Immature natural killer cell (primary cell): ENCODE results near the gene AKIP1. TPM values are rescaled to one million over a fixed set of nuclear protein-coding genes. Genes with fewer than 3 reads are reported as not detected.
A peak's percentile ranks its signal among the peaks of the same experiment; 100 is the strongest.
"Not testable (repeated sequence)": the region's sequence is repeated elsewhere in the genome, so short reads cannot be mapped to it uniquely, and the experiment has no call there.

ENCODE experiments used
- DNase-seq, 3 donors: peaks; one replicate each; pipeline ENCODE4 v3.0.0; 2022; ENCODE audit warnings: mixed read lengths in 1 of 3
- H3K27ac Mint-ChIP-seq, 6 donors: one replicate each; pipeline ENCODE4 v1.8.0; 2020; ENCODE audit warnings: mixed read lengths in 6 of 6, mild to moderate bottlenecking in 5 of 6, inconsistent platforms in 4 of 6, moderate library complexity in 3 of 6
- H3K27me3 Mint-ChIP-seq, 3 donors: one replicate each; pipeline ENCODE4 v1.8.0; 2020 to 2021; ENCODE audit warnings: low read depth in 3 of 3, mild to moderate bottlenecking in 3 of 3, mixed read lengths in 3 of 3, moderate library complexity in 3 of 3, inconsistent platforms in 1 of 3
- H3K36me3 Mint-ChIP-seq, 3 donors: one replicate each; pipeline ENCODE4 v1.8.0; 2020; ENCODE audit warnings: mixed read lengths in 3 of 3, inconsistent platforms in 2 of 3, mild to moderate bottlenecking in 2 of 3
- H3K4me1 Mint-ChIP-seq, 2 donors: one replicate each; pipeline ENCODE4 v1.8.0; 2020; ENCODE audit warnings: inconsistent platforms in 2 of 2, mild to moderate bottlenecking in 2 of 2, mixed read lengths in 2 of 2, moderate library complexity in 1 of 2
- H3K4me3 Mint-ChIP-seq, 5 donors: one replicate each; pipeline ENCODE4 v1.8.0; 2020; ENCODE audit warnings: mild to moderate bottlenecking in 5 of 5, mixed read lengths in 5 of 5, inconsistent platforms in 3 of 5, moderate library complexity in 3 of 5
- H3K9me3 Mint-ChIP-seq, 6 donors: one replicate each; pipeline ENCODE4 v1.8.0; 2020; ENCODE audit warnings: mild to moderate bottlenecking in 6 of 6, mixed read lengths in 6 of 6, inconsistent platforms in 4 of 6, moderate library complexity in 3 of 6
- polyA plus RNA-seq, 3 donors: library from polyadenylated mRNA; unstranded; fragments of 300-500 nt; fragmentation: Illumina TruSeq; gene quantifications; one replicate each; pipeline ENCODE4 v1.2.3, GENCODE V29; 2021

AKIP1 gene
- polyA plus RNA-seq: 10 to 100 TPM in 1 of 3 donors, 1 to 10 TPM in 2; 5.4 to 20.7 (median 7.3) TPM

GRCh38 chr11:8911029-8911823 lies at the start of gene AKIP1:
Gene AKIP1, plus strand, starts transcription at chr11:8911189. Its CDS starts 261 bp downstream, at chr11:8911450.
- Mint-ChIP-seq H3K4me3 (peak within 1 kb of the TSS; percentile 91 to 95 (median 92)), H3K27me3 (peaks cover 0 to 7% (median 2%) of the 10 kb centered on the region in 3 donors), H3K36me3 (no peaks in the 10 kb centered on the region), H3K4me1 (peaks cover 29 to 50% of the 10 kb centered on the region in 2 donors), H3K9me3 (no peaks in the 10 kb centered on the region), H3K27ac (peak within 1 kb of the TSS; percentile 57 to 89 (median 78))
- peak; percentile 72 to 82 (median 73) for DNase-seq

GRCh38 chr11:8863838-8864237 lies 47.2 kb upstream of the AKIP1 start:
- Mint-ChIP-seq H3K9me3 (peaks cover 0 to 4% (median 0%) of the 10 kb centered on the region in 6 donors), H3K27me3 (peaks cover 9 to 19% (median 9%) of the 10 kb centered on the region in 3 donors), H3K4me3 (no peak overlapping the region), H3K36me3 (peaks cover 0 to 3% (median 0%) of the 10 kb centered on the region in 3 donors), H3K27ac (no peak overlapping the region), H3K4me1 (no peaks in the 10 kb centered on the region)
- no peak for DNase-seq

GRCh38 chr11:8865304-8865703 lies 45.7 kb upstream of the AKIP1 start:
- peaks cover 0 to 3% (median 0%) of the 10 kb centered on the region in 3 donors for H3K36me3 Mint-ChIP-seq
- no peak for DNase-seq
- H3K4me3 Mint-ChIP-seq: no peak overlapping the region
- H3K9me3 Mint-ChIP-seq: peaks cover 0 to 4% (median 0%) of the 10 kb centered on the region in 6 donors
- H3K4me1 Mint-ChIP-seq: peaks cover 0 to 2% of the 10 kb centered on the region in 2 donors
- no peak overlapping the region for H3K27ac Mint-ChIP-seq
- H3K27me3 Mint-ChIP-seq: peaks cover 8 to 22% (median 9%) of the 10 kb centered on the region in 3 donors

- Mint-ChIP-seq H3K27ac (no peak overlapping the region), H3K9me3 (peaks cover 0 to 4% (median 0%) of the 10 kb centered on the region in 6 donors), H3K4me3 (no peak overlapping the region), H3K27me3 (peaks cover 11 to 24% (median 13%) of the 10 kb centered on the region in 3 donors), H3K4me1 (peaks cover 0 to 8% of the 10 kb centered on the region in 2 donors), H3K36me3 (peaks cover 0 to 3% (median 0%) of the 10 kb centered on the region in 3 donors)
- no peak for DNase-seq
Measured at GRCh38 chr11:8867035-8867434, 44.0 kb upstream of the AKIP1 start.

DNA sequence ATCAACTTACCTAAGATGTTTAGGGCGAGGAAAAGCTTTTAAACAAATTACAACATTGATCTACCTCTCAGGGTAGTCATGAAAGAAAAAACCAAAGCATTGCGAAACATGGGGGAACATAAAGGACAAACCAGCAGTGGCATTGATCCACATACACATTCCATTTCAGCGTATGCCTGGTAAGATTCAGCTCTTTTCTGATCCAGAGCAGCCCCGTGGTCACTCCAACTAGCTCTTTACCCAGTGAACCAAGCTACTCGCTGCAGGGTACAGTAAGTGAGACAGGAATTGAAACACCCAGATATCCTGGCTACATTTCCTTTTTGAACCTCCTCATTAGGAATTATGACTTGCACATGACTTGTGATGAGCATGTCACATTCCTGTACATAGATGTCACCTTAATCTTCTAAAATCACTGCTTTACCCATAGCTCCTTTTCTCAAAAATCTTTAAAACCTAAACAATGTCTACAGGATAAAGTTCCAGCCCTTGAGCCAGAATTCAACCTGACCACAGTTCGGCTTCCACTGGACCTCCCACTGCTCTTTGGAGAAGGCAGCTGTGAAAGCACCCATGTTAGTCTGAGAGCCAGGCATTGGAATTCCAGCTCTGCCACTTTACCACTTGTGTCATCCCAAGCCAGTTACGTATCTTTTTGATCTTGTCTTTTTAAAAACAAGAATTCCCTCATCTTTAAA lies 42.9 kb upstream of the AKIP1 start:
- no peak overlapping the region for H3K27ac Mint-ChIP-seq
- H3K36me3 Mint-ChIP-seq: peaks cover 0 to 3% (median 0%) of the 10 kb centered on the region in 3 donors
- H3K27me3 Mint-ChIP-seq: peaks cover 7 to 29% (median 10%) of the 10 kb centered on the region in 3 donors
- no peak overlapping the region for H3K4me3 Mint-ChIP-seq
- no peak for DNase-seq
- peaks cover 0 to 8% of the 10 kb centered on the region in 2 donors for H3K4me1 Mint-ChIP-seq
- peaks cover 0 to 4% (median 0%) of the 10 kb centered on the region in 6 donors for H3K9me3 Mint-ChIP-seq

DNA sequence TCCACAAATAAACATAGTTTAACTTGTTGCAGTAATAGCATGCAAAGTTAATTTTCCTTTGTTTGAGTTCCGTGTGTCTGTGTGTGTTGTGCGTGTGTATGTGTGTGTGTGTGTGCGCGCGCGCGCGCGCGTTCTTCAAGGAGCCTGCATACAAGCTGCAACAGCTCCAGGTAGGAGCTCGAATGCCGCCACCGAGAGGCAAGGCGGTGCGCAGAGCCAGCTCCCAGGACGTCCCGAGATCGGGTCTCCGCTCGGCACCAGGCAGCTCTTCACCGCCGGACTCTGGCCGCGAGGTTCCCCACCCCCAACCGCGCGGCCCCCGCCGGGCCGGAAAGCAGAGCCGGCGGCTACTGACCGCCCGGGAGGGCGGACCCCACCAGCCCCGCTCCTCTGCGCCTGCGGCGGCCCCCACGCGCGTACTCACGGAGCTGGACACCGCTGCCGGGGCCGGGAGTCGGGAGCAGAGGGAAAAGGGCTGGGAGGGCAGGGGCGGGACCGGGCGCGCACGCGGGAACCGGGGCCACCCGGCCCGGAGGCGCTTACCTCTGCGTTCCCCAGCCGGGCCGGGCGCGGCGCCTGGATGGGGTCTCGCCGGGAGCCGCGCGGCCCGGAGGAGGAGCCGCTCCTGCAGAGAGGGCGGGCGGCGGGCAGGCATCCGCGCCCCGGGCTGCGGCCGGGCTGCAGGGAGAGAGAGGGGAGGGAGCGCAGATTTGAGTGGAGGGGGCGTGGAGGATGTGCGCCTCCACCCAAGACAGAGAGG lies 40.4 kb upstream of the AKIP1 start:
- Mint-ChIP-seq H3K4me3 (peak overlapping the region in 4 of 5 donors; percentile 10 to 62 (median 30)), H3K27me3 (peaks cover 3 to 26% (median 9%) of the 10 kb centered on the region in 3 donors), H3K9me3 (no peaks in the 10 kb centered on the region), H3K36me3 (no peaks in the 10 kb centered on the region), H3K4me1 (peaks cover 0 to 8% of the 10 kb centered on the region in 2 donors), H3K27ac (no peak overlapping the region)
- DNase-seq: no peak

GRCh38 chr11:8871171-8871775 lies 39.7 kb upstream of the AKIP1 start:
- Mint-ChIP-seq H3K36me3 (no peaks in the 10 kb centered on the region), H3K27ac (no peak overlapping the region), H3K4me1 (peaks cover 0 to 8% of the 10 kb centered on the region in 2 donors), H3K27me3 (peaks cover 3 to 26% (median 9%) of the 10 kb centered on the region in 3 donors), H3K4me3 (peak overlapping the region in 2 of 5 donors; percentile 42 to 54), H3K9me3 (no peaks in the 10 kb centered on the region)
- no peak for DNase-seq

DNA sequence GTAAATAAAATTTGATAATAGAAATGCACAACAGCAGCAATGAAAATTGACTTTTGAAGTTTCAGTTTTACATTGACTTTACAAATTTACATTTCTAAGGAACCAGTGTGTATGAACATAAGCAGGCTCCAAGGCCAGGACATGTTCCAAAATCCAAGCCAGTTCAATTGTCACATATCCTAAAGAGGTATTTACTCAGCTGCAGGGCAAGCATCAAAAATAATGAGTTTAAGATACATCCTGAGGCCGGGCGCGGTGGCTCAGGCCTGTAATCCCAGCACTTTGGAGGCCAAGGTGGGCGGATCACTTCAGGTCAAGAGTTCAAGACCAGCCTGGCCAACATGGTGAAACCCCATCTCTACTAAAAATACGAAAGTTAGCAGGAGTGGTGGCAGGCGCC lies 39.0 kb upstream of the AKIP1 start:
- peak overlapping the region in 1 of 5 donors; percentile 20 for H3K4me3 Mint-ChIP-seq
- H3K36me3 Mint-ChIP-seq: no peaks in the 10 kb centered on the region
- peaks cover 3 to 26% (median 9%) of the 10 kb centered on the region in 3 donors for H3K27me3 Mint-ChIP-seq
- H3K4me1 Mint-ChIP-seq: peaks cover 0 to 8% of the 10 kb centered on the region in 2 donors
- no peaks in the 10 kb centered on the region for H3K9me3 Mint-ChIP-seq
- no peak overlapping the region for H3K27ac Mint-ChIP-seq
- DNase-seq: no peak

DNA sequence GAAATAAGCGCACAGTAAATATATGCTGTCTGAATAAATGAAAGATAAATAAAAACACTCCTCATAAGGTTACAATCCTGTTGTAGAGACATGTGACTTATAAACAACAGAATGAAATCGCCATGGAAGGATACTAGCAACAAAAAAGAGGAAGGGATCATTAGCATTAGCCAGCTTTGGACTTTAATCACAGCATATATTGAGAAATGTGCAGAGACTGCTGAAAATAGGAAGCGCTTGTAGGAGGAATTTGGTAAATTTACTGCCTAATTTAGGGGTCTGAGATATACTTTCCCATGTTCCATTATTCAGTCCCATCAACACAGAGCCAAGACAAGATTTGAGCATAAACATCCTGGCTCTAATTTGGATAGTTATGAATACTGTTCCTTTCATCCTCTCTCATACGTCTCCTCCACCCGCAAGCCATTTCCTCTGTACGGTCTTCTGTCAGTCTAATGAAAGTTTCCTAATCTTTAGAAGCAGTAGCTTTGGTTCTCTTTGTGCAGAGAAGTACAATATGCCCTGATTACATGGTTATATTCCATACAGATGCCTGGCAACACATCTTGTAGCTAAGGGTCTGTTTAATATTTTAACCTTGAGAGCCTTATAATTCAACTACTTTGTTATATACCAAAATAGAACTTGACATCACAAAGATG lies 37.1 kb upstream of the AKIP1 start:
- H3K9me3 Mint-ChIP-seq: no peaks in the 10 kb centered on the region
- H3K36me3 Mint-ChIP-seq: no peaks in the 10 kb centered on the region
- H3K4me3 Mint-ChIP-seq: no peak overlapping the region
- H3K27ac Mint-ChIP-seq: no peak overlapping the region
- H3K27me3 Mint-ChIP-seq: peaks cover 3 to 16% (median 12%) of the 10 kb centered on the region in 3 donors
- H3K4me1 Mint-ChIP-seq: peaks cover 0 to 8% of the 10 kb centered on the region in 2 donors
- DNase-seq: no peak

- Mint-ChIP-seq H3K27ac (no peak overlapping the region), H3K36me3 (no peaks in the 10 kb centered on the region), H3K27me3 (peaks cover 7 to 9% (median 8%) of the 10 kb centered on the region in 3 donors), H3K4me1 (no peaks in the 10 kb centered on the region), H3K9me3 (peaks cover 0 to 3% (median 0%) of the 10 kb centered on the region in 6 donors), H3K4me3 (no peak overlapping the region)
- DNase-seq: no peak
Measured at GRCh38 chr11:8878771-8879170, 32.2 kb upstream of the AKIP1 start.

DNA sequence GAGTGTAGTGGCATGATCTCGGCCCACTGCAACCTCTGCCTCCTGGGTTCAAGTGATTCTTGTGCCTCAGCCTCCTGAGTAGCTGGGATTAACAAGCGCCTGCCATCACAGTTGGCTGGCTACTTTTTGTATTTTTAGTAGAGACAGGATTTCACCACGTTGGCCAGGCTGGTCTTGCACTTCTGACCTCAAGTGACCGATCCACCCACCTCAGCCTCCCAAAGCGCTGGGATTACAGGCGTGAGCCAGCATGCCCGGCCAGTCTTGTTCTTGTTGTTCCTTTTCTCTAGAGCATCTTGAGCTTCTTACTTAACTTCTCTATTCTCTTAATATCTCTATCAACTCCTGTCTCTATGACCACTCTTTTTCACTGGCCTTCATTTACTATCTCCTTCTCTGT lies 29.4 kb upstream of the AKIP1 start:
- H3K27me3 Mint-ChIP-seq: peaks cover 3 to 12% (median 8%) of the 10 kb centered on the region in 3 donors
- not testable (repeated sequence) for H3K27ac Mint-ChIP-seq, H3K4me1 Mint-ChIP-seq, DNase-seq, H3K36me3 Mint-ChIP-seq, H3K4me3 Mint-ChIP-seq, H3K9me3 Mint-ChIP-seq

DNA sequence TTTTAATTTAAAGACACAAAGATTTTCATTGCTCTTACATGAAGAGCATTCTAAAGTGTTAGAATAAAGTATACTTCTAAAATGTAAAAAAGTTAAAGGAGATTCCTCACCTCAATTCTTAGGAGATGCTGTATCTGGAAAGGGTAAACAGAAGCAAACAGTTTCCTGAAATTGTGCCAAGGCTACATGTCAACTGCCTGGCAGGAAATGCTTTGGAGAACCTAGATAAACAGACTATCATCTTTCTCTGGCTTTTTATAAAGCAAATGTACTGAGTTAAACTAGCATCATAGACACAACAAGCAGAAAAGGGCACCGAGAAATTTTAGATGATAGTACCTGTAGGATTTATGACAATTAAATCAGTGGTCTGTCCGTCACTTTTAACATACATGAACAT lies 24.7 kb upstream of the AKIP1 start:
- Mint-ChIP-seq H3K4me1 (no peaks in the 10 kb centered on the region), H3K36me3 (no peaks in the 10 kb centered on the region), H3K27me3 (peaks cover 3 to 12% (median 7%) of the 10 kb centered on the region in 3 donors), H3K4me3 (no peak overlapping the region), H3K9me3 (peaks cover 0 to 8% (median 4%) of the 10 kb centered on the region in 6 donors), H3K27ac (no peak overlapping the region)
- DNase-seq: no peak

DNA sequence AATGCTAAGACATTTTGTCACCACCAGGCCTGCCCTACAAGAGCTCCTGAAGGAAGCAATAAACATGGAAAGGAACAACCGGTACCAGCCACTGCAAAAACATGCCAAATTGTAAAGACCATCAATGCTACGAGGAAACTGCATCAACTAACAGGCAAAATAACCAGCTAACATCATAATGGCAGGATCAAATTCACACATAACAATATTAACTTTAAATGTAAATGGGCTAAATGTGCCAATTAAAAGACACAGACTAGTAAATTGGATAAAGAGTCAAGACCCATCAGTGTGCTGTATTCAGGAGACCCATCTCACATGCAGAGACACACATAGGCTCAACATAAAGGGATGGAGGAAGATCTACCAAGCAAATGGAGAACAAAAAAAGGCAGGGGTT lies 19.8 kb upstream of the AKIP1 start:
- not testable (repeated sequence) for H3K4me1 Mint-ChIP-seq, H3K27ac Mint-ChIP-seq, H3K36me3 Mint-ChIP-seq, H3K4me3 Mint-ChIP-seq, H3K27me3 Mint-ChIP-seq, DNase-seq
- peaks cover under 1 to 10% (median 6%) of the 10 kb centered on the region in 6 donors for H3K9me3 Mint-ChIP-seq
